GM12865 (cell line): Measurements from ENCODE around the gene ATXN3L.

Experiments used
- DNase-seq: peaks from one replicate; pipeline ENCODE4 v3.0.0; 2010; ENCODE audit warnings: low read depth
- H3K4me3 ChIP-seq: 2 replicates; pipeline ENCODE4 v1.5.1; 2011; ENCODE audit warnings: mild to moderate bottlenecking, low read depth, low read length, control low read depth
- CTCF ChIP-seq: IDR thresholded peaks from 2 replicates; pipeline ENCODE4 v1.5.1; 2011; ENCODE audit warnings: low read length, control low read depth, low read depth, inconsistent platforms; ENCODE audit not compliant: insufficient read depth; ENCODE audit errors: missing control alignments

The ATXN3L gene

GRCh38 chrX:13272426-13272825 lies 47.4 kb downstream of the ATXN3L start:
- TF ChIP-seq CTCF, result no peak
- DNase-seq, result no peak
- H3K4me3 ChIP-seq, result no peak overlapping the region

GRCh38 chrX:13271511-13271910 lies 48.3 kb downstream of the ATXN3L start:
- DNase-seq, result no peak

GRCh38 chrX:13270360-13270759 lies 49.5 kb downstream of the ATXN3L start:
- TF ChIP-seq CTCF, result no peak
- no peak overlapping the region for H3K4me3 ChIP-seq
- no peak for DNase-seq

More at GRCh38 chrX:13271511-13271910, 48.3 kb downstream of the ATXN3L start:
- TF ChIP-seq CTCF, result no peak
- H3K4me3 ChIP-seq, result no peak overlapping the region

GRCh38 chrX:13268874-13269273 lies 51.0 kb downstream of the ATXN3L start:
- TF ChIP-seq CTCF, result no peak
- no peak for DNase-seq
- H3K4me3 ChIP-seq, result no peak overlapping the region
